ENCODE data around the gene TIMM17B.

TIMM17B gene

GRCh38 chrX:48938721-48939425 is 41.3 kb upstream of the TIMM17B start:
- in situ Hi-C loops (cut with MboI; ENCODE audit: low sequenced_read_pairs, unreplicated experiment): no loop called here
- DNase-seq (ENCODE audit: low spot score): peak; percentile 53
- no peak for TF ChIP-seq CTCF (IDR thresholded peaks at IDR 0.05; ENCODE audit: borderline replicate concordance, control extremely low read depth, extremely low read depth, insufficient read depth, missing control alignments)

DNA sequence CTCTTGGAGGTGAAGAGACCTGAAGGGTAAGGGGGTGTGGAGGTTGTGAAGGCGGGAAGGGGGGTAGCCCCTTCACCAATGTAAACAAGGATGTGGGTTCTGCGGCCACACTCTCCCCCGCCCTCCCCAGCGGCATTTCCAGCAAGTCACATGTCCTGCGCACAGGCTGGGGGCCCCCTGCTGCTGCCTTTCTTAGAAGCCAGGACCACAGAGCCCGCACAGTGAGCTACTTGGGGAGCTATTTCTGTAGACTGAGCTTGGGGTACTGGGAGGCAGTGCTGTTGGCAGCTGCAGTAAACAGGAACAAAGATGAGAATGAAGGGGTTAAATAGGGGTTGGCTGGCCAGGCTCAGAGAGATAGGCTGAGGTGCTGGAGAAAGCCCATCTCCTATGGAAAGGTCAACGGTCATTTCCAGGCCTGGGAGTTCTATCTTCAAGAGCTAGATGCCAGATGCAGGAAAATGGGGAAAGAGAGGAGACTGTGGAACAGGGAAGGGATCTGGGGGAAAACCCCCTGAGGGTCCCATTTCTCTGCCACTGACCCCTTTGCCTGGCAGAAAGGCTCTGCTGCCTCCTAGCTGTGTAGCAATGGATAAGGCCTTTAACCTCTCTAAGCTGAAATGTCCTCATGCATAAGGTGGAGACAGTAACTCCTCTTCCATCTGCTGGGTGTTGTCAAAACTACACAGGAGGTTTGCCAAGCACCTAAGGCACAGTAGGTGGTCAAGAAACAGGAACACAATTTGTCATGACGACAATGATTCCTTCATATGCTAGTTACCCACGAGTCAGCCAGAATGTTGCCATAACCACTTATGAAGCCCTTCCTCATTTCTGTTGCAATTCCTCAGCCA is 39.7 kb upstream of the TIMM17B start:
- in situ Hi-C loops (cut with MboI; ENCODE audit: low sequenced_read_pairs, unreplicated experiment): no loop called here
- TF ChIP-seq CTCF (IDR thresholded peaks at IDR 0.05; ENCODE audit: borderline replicate concordance, control extremely low read depth, extremely low read depth, insufficient read depth, missing control alignments): peak; percentile 39
- DNase-seq (ENCODE audit: low spot score): peak; percentile 70

DNA sequence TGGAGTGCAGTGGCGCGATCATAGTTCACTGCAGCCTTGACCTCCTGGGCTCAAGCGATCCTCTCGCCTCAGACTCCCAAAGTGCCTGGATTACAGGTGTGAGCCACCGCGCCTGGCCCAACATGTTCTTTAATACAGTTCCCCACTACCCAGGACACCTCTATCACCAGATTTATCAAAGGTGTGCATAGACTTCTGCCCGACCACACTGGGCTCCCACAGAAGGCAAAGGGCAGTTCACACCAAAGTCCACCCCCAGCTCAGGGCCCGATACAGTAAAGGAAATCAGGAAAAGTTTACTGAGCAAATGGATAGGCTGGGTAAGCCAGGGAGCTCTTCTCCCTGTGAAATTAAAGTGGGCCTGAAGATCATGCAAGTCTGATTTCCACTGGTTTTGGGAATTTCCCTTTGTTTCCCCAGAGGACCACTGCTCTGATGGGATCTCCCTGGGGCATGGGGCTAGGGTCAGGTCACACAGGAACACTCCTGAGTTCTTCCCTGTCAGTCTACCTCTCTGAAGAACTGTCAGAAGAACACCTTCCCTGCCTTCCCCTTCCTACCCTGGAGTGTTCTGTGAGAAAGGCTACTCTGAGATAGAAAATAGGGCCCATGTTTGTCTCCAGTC is 39.0 kb upstream of the TIMM17B start:
- no peak for TF ChIP-seq CTCF (IDR thresholded peaks at IDR 0.05; ENCODE audit: borderline replicate concordance, control extremely low read depth, extremely low read depth, insufficient read depth, missing control alignments)
- in situ Hi-C loops (cut with MboI; ENCODE audit: low sequenced_read_pairs, unreplicated experiment): no loop called here
- no peak for DNase-seq (ENCODE audit: low spot score)

DNA sequence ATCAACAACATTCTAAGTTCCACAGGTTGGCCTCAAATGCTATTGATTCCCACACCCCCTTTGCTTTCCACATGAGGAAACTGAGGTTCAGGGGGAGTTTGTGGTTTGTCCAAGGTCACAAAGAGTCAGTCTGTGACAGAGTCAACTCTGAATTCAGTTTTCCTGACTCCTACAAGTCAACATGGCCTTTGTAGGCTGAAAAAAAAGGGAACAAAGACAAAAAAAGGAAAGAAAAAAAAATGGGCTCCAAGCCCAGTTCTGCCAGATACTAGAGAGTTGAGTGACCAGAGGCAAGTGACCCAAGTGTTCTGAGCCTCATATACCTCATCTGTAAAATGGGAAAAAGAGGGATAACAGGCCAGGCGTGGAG is 37.7 kb upstream of the TIMM17B start:
- in situ Hi-C loops (cut with MboI; ENCODE audit: low sequenced_read_pairs, unreplicated experiment): no loop called here
- DNase-seq (ENCODE audit: low spot score): no peak
- TF ChIP-seq CTCF (IDR thresholded peaks at IDR 0.05; ENCODE audit: borderline replicate concordance, control extremely low read depth, extremely low read depth, insufficient read depth, missing control alignments): no peak

- in situ Hi-C loops (cut with MboI; ENCODE audit: low sequenced_read_pairs, unreplicated experiment): no loop called here
- DNase-seq (ENCODE audit: low spot score): no peak
- no peak for TF ChIP-seq CTCF (IDR thresholded peaks at IDR 0.05; ENCODE audit: borderline replicate concordance, control extremely low read depth, extremely low read depth, insufficient read depth, missing control alignments)
These were observed 37.2 kb upstream of the TIMM17B start for GRCh38 chrX:48934581-48935300.

DNA sequence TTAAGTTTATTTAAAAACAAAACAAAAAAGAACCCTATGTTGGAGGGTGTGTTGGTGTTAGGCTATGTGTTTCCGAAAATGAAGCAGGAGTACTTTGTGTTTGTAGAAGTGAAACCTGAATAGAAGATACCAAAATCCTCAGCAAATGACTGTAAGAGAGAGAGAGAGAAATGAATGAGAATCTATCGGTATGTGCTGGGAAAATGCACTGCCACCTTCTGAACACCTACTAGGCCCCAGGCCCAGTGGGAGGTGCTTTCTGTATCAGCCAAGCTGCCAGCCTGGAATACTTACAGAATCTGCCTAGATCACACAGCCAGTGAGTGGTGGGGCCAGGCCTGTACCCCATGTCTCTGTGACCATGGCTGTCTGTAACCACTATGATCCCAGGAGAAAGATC is 36.2 kb upstream of the TIMM17B start:
- in situ Hi-C loops (cut with MboI; ENCODE audit: low sequenced_read_pairs, unreplicated experiment): no loop called here
- no peak for TF ChIP-seq CTCF (IDR thresholded peaks at IDR 0.05; ENCODE audit: borderline replicate concordance, control extremely low read depth, extremely low read depth, insufficient read depth, missing control alignments)
- no peak for DNase-seq (ENCODE audit: low spot score)

All from GM13976 (cell line).